Endothelial cell of umbilical vein (primary cell): ENCODE results near the gene ZBTB17. TPM values are rescaled to one million over a fixed set of nuclear protein-coding genes. Genes with fewer than 3 reads are reported as not detected.
A peak's percentile ranks its signal among the peaks of the same experiment; 100 is the strongest.

Source experiments
- BruUV-seq: library from RNA; stranded (reverse); fragments of 400-500 nt; replicated peaks from 2 replicates; lab custom pipeline; 2021; lab: Mats Ljungman, UMichigan
- CTCF ChIA-PET: fragments of 300-600, 350-600 bp; sonication (Branson Sonifier 250); formaldehyde crosslinking; loops from one replicate; lab custom pipeline; 2021; ENCODE audit warnings: antibody characterized with exemption, inconsistent platforms; lab: Charles Lee
- POLR2A ChIA-PET: fragments of 300-600, 350-600 bp; sonication (Branson Sonifier 250); formaldehyde crosslinking; loops from one replicate; lab custom pipeline; 2021; ENCODE audit warnings: antibody characterized with exemption, inconsistent platforms; lab: Charles Lee
- DNase-seq: peaks from one replicate; pipeline ENCODE4 v3.0.0-alpha.2; 2011; ENCODE audit warnings: low read depth, low spot score
- FAIRE-seq: peaks from 2 replicates; lab custom pipeline; 2011; peaks lifted over from hg19 to GRCh38; lab: Jason Lieb, UNC
- H2AFZ ChIP-seq: 2 replicates; pipeline ENCODE4 v1.6.0; 2012; ENCODE audit warnings: low read depth, low read length, control low read depth, inconsistent platforms
- H3K27ac ChIP-seq: 2 replicates; pipeline ENCODE4 v1.5.1; 2011; ENCODE audit warnings: low read depth, mild to moderate bottlenecking, control low read depth, low read length, moderate library complexity; ENCODE audit not compliant: insufficient read depth
- H3K27me3 ChIP-seq, 2 experiments: 2 replicates each; pipeline versions ENCODE4 v1.6.0 to v1.6.1; 2011; ENCODE audit warnings: low read length in 2 of 2, mixed read lengths in 1 of 2; ENCODE audit not compliant: control insufficient read depth in 2 of 2, insufficient read depth in 2 of 2
- H3K36me3 ChIP-seq, 2 experiments: 2 replicates in 1 of 2; 3 replicates in 1 of 2; pipeline ENCODE4 v1.5.1; 2011; ENCODE audit warnings: low read length in 2 of 2, mild to moderate bottlenecking in 1 of 2, moderate library complexity in 1 of 2; ENCODE audit not compliant: control insufficient read depth in 2 of 2, insufficient read depth in 2 of 2; ENCODE audit errors: extremely low read depth in 1 of 2
- H3K4me1 ChIP-seq: 3 replicates; pipeline ENCODE4 v1.5.1; 2011; ENCODE audit warnings: mild to moderate bottlenecking, low read length; ENCODE audit not compliant: control insufficient read depth, insufficient read depth; ENCODE audit errors: extremely low read depth
- H3K4me2 ChIP-seq: 2 replicates; pipeline ENCODE4 v1.6.1; 2011; ENCODE audit warnings: low read length, control low read depth, mixed read lengths; ENCODE audit not compliant: insufficient read depth
- H3K4me3 ChIP-seq, 3 experiments: fragments of 200-600 bp in 1 of 3; sonication (generic), shearing (Covaris generic) in 1 of 3; replicated peaks in 1 of 3; 2 replicates each; pipeline ENCODE4 v1.5.1; 2011 to 2016; ENCODE audit warnings: control low read depth in 3 of 3, low read length in 3 of 3, mild to moderate bottlenecking in 2 of 3, inconsistent platforms in 1 of 3, low read depth in 1 of 3, moderate library complexity in 1 of 3; ENCODE audit not compliant: insufficient read depth in 1 of 3
- H3K79me2 ChIP-seq: 2 replicates; pipeline ENCODE4 v1.6.0; 2012; ENCODE audit warnings: low read length, inconsistent platforms; ENCODE audit not compliant: control insufficient read depth, insufficient read depth
- H3K9ac ChIP-seq: replicated peaks from 2 replicates; pipeline ENCODE3; 2011; ENCODE audit warnings: low read length, control low read depth; ENCODE audit not compliant: insufficient read depth; ENCODE audit errors: extremely low read depth
- H3K9me1 ChIP-seq: replicated peaks from 3 replicates; pipeline ENCODE4 v1.6.0; 2011; ENCODE audit warnings: mild to moderate bottlenecking, low read length; ENCODE audit not compliant: control insufficient read depth, insufficient read depth; ENCODE audit errors: extremely low read depth
- H3K9me3 ChIP-seq: replicated peaks from 2 replicates; pipeline ENCODE4 v1.5.1; 2012; ENCODE audit warnings: low read length, inconsistent platforms; ENCODE audit not compliant: control insufficient read depth, insufficient read depth
- H4K20me1 ChIP-seq: replicated peaks from 2 replicates; pipeline ENCODE3; 2011; ENCODE audit warnings: mild to moderate bottlenecking, low read length; ENCODE audit not compliant: control insufficient read depth, insufficient read depth; ENCODE audit errors: extremely low read depth
- FOS ChIP-seq: IDR thresholded peaks from 2 replicates; pipeline ENCODE4 v1.6.1; 2011; ENCODE audit warnings: mild to moderate bottlenecking, low read length, moderate library complexity, borderline replicate concordance; ENCODE audit not compliant: insufficient read depth
- GATA2 ChIP-seq: IDR thresholded peaks from 2 replicates; pipeline ENCODE4 v1.7.0; 2011; ENCODE audit warnings: low read depth, mild to moderate bottlenecking, moderate library complexity, mixed read lengths, low read length; ENCODE audit not compliant: insufficient read length, insufficient read depth
- JUN ChIP-seq: IDR thresholded peaks from 2 replicates; pipeline ENCODE4 v1.6.1; 2011; ENCODE audit warnings: borderline replicate concordance, low read depth; ENCODE audit not compliant: insufficient read length, insufficient read depth
- MAX ChIP-seq: IDR thresholded peaks from 2 replicates; pipeline ENCODE4 v1.6.1; 2011; ENCODE audit not compliant: insufficient read depth, insufficient read length
- MYC ChIP-seq: IDR thresholded peaks from one replicate; pipeline ENCODE4 v1.6.1; 2011; ENCODE audit warnings: mild to moderate bottlenecking, low read depth, low read length
- POLR2A ChIP-seq: IDR thresholded peaks from 2 replicates; pipeline ENCODE4 v1.6.1; 2012; ENCODE audit warnings: low read depth, mild to moderate bottlenecking, control low read depth, low read length
- dilution Hi-C: fragments of 300-500 bp; cut with MboI; formaldehyde crosslinking; loops from one replicate; pipeline ENCODE4 v1.15.0; 2019; ENCODE audit warnings: low sequenced_read_pairs; ENCODE audit not compliant: extremely low pct_ligation_motif_present
- intact Hi-C: fragments of 100-400 bp; cut with micrococcal nuclease; formaldehyde crosslinking; loops from one replicate; pipeline ENCODE4 v1.10.0; 2022
- polyA plus RNA-seq, 4 experiments: library from polyadenylated mRNA; depleted of rRNA in 3 of 4; stranded (reverse) in 3 of 4; unstranded in 1 of 4; fragments of >200 nt; gene quantifications; 2 replicates each; pipeline versions ENCODE4 v1.2.1 to v1.2.3, GENCODE V29; 2011 to 2012; ENCODE audit warnings: missing spikeins in 1 of 4
- total RNA-seq: library from RNA; stranded (reverse); gene quantifications from 2 replicates; pipeline ENCODE4 v1.2.3, GENCODE V29; 2021

The ZBTB17 gene
- total and polyA plus RNA-seq, 2 donors (not counting 3 experiments of a cell fraction or from before 2014, with no cell fraction given): 43.9 to 72.7 TPM

- ChIA-PET CTCF (interaction anchor here (1.1 kb wide), 1 partner anchor 13 kb away, joined by 3 read pairs; no protein-coding TSS in a partner anchor), POLR2A (no interaction called here)
- peaks cover 13% of the 10 kb centered on the region for H3K4me1 ChIP-seq
- H3K27me3 ChIP-seq: no peaks in the 10 kb centered on the region
- peaks cover 2 to 6% of the 10 kb centered on the region in 2 experiments for H3K36me3 ChIP-seq
- BruUV-seq: no TSS peak
- no peak overlapping the region for H2AFZ ChIP-seq
- H4K20me1 ChIP-seq: no peaks in the 10 kb centered on the region
- H3K4me2 ChIP-seq: no peak overlapping the region
- TF ChIP-seq GATA2: no peak
- TF ChIP-seq MYC: no peak
- TF ChIP-seq JUN: no peak
- no peak overlapping the region for H3K27ac ChIP-seq
- dilution Hi-C loops (no loop called here), intact Hi-C loops (loop anchor here (1.0 kb wide), 1 partner anchor 9 kb away; no protein-coding TSS in a partner anchor)
- FAIRE-seq (no peak), DNase-seq (no peak)
- no peaks in the 10 kb centered on the region for H3K9me3 ChIP-seq
- H3K9me1 ChIP-seq: no peaks in the 10 kb centered on the region
- no peak overlapping the region for H3K9ac ChIP-seq
- H3K4me3 ChIP-seq: no peak overlapping the region
- peaks cover 58% of the 10 kb centered on the region for H3K79me2 ChIP-seq
Observed at GRCh38 chr1:15966956-15967344, 9.0 kb downstream of the ZBTB17 start.

GRCh38 chr1:15966081-15966955 is 9.6 kb downstream of the ZBTB17 start:
- no TSS peak for BruUV-seq
- Histone ChIP-seq H3K36me3 (peaks cover 2 to 5% of the 10 kb centered on the region in 2 experiments), H3K9me1 (no peaks in the 10 kb centered on the region), H3K27me3 (no peaks in the 10 kb centered on the region), H3K4me3 (no peak overlapping the region), H3K79me2 (peaks cover 56% of the 10 kb centered on the region), H2AFZ (no peak overlapping the region), H3K4me1 (peaks cover 13% of the 10 kb centered on the region), H3K4me2 (peak overlapping the region; percentile 3), H3K27ac (peak overlapping the region; percentile 28), H3K9me3 (no peaks in the 10 kb centered on the region), H3K9ac (no peak overlapping the region), H4K20me1 (no peaks in the 10 kb centered on the region)
- FAIRE-seq (peak; percentile 54), DNase-seq (peak; percentile 48)
- dilution Hi-C loops (no loop called here), intact Hi-C loops (loop anchor here (1.0 kb wide), 1 partner anchor 8 kb away; no protein-coding TSS in a partner anchor)
- ChIA-PET CTCF (interaction anchor here (1.1 kb wide), 1 partner anchor 13 kb away, joined by 3 read pairs; no protein-coding TSS in a partner anchor), POLR2A (no interaction called here)
- no peak for TF ChIP-seq FOS
- TF ChIP-seq MAX: no peak
- TF ChIP-seq POLR2A: peak; percentile 11
